KG1 (cell line): ENCODE data around the gene PTPN2.
"Not testable (repeated sequence)": the region's sequence is repeated elsewhere in the genome, so short reads cannot be mapped to it uniquely, and the experiment has no call there.

ENCODE experiments used
- DNase-seq: peaks from one replicate; lab custom pipeline; 2025; lab: John Stamatoyannopoulos, UW

PTPN2 gene

GRCh38 chr18:12825230-12825629, 58.8 kb downstream of the PTPN2 start:
- no peak for DNase-seq

GRCh38 chr18:12823892-12824291, 60.1 kb downstream of the PTPN2 start:
- no peak for DNase-seq

- no peak for DNase-seq
Observed at GRCh38 chr18:12821408-12821807, 62.6 kb downstream of the PTPN2 start.

GRCh38 chr18:12820506-12820905, 63.5 kb downstream of the PTPN2 start:
- no peak for DNase-seq

- no peak for DNase-seq
Observed at GRCh38 chr18:12819841-12820240, 64.2 kb downstream of the PTPN2 start.

GRCh38 chr18:12819322-12819721, 64.7 kb downstream of the PTPN2 start:
- no peak for DNase-seq

GRCh38 chr18:12818243-12818642, 65.8 kb downstream of the PTPN2 start:
- no peak for DNase-seq

GRCh38 chr18:12816451-12816850, 67.6 kb downstream of the PTPN2 start:
- no peak for DNase-seq

- DNase-seq, result no peak
Observed at GRCh38 chr18:12811191-12811950, 72.7 kb downstream of the PTPN2 start.

- DNase-seq, result no peak
Observed at GRCh38 chr18:12803069-12803936, 80.7 kb downstream of the PTPN2 start.

GRCh38 chr18:12802538-12802937, 81.5 kb downstream of the PTPN2 start:
- no peak for DNase-seq

GRCh38 chr18:12796448-12796847, 87.6 kb downstream of the PTPN2 start:
- DNase-seq, result no peak

GRCh38 chr18:12791610-12792009, 92.4 kb downstream of the PTPN2 start:
- no peak for DNase-seq

- no peak for DNase-seq
Observed at GRCh38 chr18:12786669-12787068, 97.4 kb downstream of the PTPN2 start.

- DNase-seq, result no peak
Observed at GRCh38 chr18:12783524-12783923, 100.5 kb downstream of the PTPN2 start.

- no peak for DNase-seq
Observed at GRCh38 chr18:12782521-12782920, 101.5 kb downstream of the PTPN2 start.

GRCh38 chr18:12779456-12779855, 104.6 kb downstream of the PTPN2 start:
- DNase-seq, result no peak

- no peak for DNase-seq
Observed at GRCh38 chr18:12779043-12779442, 105.0 kb downstream of the PTPN2 start.

GRCh38 chr18:12777500-12777944, 106.5 kb downstream of the PTPN2 start:
- no peak for DNase-seq

GRCh38 chr18:12776821-12777471, 107.1 kb downstream of the PTPN2 start:
- DNase-seq, result no peak

- DNase-seq, result not testable (repeated sequence)
Observed at GRCh38 chr18:12776415-12776814, 107.6 kb downstream of the PTPN2 start.

- no peak for DNase-seq
Observed at GRCh38 chr18:12774982-12775381, 109.1 kb downstream of the PTPN2 start.

- DNase-seq, result no peak
Observed at GRCh38 chr18:12773369-12773768, 110.7 kb downstream of the PTPN2 start.
